Fibroblast of mammary gland (primary cell): ENCODE data around the gene C1orf50.
"Not testable (repeated sequence)": the region's sequence is repeated elsewhere in the genome, so short reads cannot be mapped to it uniquely, and the experiment has no call there.

Experiments
- DNase-seq: peaks from one replicate; pipeline ENCODE4 v3.0.0-alpha.2; 2010; ENCODE audit warnings: low read depth
- H3K4me3 ChIP-seq: 2 replicates; pipeline ENCODE4 v1.5.1; 2011; ENCODE audit warnings: low read depth, mild to moderate bottlenecking, low read length, moderate library complexity; ENCODE audit not compliant: control insufficient read depth
- TF ChIP-seq, protein P1 (sequence below): conservative IDR thresholded peaks from 2 replicates; pipeline ENCODE4 v1.5.1; 2011; ENCODE audit warnings: low read depth, low read length, inconsistent platforms; ENCODE audit not compliant: control insufficient read depth, insufficient read depth

The C1orf50 gene

GRCh38 chr1:42745851-42746250 lies 21.2 kb upstream of the C1orf50 start:
- no peak overlapping the region for H3K4me3 ChIP-seq
- DNase-seq, result no peak
- TF ChIP-seq, protein P1, sequence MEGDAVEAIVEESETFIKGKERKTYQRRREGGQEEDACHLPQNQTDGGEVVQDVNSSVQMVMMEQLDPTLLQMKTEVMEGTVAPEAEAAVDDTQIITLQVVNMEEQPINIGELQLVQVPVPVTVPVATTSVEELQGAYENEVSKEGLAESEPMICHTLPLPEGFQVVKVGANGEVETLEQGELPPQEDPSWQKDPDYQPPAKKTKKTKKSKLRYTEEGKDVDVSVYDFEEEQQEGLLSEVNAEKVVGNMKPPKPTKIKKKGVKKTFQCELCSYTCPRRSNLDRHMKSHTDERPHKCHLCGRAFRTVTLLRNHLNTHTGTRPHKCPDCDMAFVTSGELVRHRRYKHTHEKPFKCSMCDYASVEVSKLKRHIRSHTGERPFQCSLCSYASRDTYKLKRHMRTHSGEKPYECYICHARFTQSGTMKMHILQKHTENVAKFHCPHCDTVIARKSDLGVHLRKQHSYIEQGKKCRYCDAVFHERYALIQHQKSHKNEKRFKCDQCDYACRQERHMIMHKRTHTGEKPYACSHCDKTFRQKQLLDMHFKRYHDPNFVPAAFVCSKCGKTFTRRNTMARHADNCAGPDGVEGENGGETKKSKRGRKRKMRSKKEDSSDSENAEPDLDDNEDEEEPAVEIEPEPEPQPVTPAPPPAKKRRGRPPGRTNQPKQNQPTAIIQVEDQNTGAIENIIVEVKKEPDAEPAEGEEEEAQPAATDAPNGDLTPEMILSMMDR, result no peak

DNA sequence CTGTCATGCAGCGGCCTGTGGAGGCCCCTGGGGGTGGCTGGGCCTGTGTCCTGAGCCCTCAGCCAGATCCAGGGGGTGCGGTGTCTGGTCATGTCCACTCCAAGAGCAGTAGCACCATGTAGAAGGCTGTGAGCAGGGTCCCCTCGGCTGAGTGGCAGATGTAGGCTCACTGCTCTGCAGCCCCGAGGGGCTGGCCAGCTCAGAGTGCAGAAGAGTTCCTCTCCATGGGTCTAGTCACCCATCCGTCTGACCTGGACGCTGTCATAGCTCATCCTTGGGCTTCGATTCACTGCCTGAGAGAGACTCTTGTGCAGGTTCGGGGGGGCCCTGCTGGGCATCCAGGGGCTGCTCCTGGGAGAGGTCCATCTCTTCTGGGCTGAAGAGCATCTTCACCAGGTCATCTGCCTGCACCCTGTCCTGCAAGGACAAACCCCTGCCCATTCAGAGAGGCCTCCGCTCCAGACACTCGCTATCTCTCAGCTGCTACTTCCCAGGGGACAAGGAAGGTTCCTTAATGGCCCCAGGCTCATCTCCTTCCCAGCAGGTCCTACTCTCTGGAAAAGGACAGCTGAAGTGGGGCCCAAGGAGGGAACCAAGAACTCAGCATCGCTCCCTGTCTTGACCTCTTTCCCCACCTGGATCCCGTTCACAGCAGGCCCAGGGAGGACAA lies 20.5 kb upstream of the C1orf50 start:
- no peak for DNase-seq
- H3K4me3 ChIP-seq, result no peak overlapping the region
- TF ChIP-seq, protein P1, result no peak

DNA sequence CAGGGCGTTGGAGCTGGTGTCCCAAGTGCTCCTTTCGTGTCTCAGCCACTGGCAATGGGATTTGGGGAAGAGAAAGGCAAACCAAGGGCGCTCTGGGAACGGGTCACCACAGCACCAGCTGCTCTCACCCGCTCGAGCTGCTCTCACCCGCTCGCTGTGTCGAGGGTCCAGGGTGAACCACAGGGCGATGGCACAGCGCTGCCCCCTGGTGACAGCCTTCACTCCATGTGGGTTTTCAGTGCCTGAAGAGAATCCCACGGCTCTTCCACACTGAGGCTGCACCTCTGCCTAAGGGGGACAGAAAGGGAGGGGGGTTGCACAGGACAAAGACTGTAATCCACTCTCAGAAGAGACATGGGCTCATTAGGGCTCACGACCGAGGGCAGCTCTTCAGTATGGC lies 19.9 kb upstream of the C1orf50 start:
- no peak overlapping the region for H3K4me3 ChIP-seq
- peak; percentile 24 for DNase-seq
- TF ChIP-seq, protein P1, result peak; percentile 55

DNA sequence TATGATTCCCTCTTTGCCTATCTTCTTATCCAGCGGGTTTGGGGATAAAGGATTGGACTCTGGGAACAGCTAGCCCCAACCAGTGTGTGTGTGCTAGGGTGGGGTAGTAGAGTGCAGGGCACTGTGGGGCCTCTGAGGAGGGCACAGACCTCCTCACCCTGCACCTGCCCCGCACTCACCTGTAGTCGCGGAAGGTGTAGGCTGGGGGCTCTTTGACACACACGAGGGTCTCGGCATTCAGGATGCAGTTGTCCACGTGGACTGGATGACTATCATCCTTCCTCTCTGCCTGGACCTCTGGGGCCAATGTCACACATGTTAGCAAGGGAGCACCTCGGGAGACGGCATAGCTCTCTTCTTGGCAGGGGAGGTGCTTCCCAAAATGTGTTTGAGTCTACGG lies 19.0 kb upstream of the C1orf50 start:
- H3K4me3 ChIP-seq, result no peak overlapping the region
- TF ChIP-seq, protein P1, result no peak
- no peak for DNase-seq

DNA sequence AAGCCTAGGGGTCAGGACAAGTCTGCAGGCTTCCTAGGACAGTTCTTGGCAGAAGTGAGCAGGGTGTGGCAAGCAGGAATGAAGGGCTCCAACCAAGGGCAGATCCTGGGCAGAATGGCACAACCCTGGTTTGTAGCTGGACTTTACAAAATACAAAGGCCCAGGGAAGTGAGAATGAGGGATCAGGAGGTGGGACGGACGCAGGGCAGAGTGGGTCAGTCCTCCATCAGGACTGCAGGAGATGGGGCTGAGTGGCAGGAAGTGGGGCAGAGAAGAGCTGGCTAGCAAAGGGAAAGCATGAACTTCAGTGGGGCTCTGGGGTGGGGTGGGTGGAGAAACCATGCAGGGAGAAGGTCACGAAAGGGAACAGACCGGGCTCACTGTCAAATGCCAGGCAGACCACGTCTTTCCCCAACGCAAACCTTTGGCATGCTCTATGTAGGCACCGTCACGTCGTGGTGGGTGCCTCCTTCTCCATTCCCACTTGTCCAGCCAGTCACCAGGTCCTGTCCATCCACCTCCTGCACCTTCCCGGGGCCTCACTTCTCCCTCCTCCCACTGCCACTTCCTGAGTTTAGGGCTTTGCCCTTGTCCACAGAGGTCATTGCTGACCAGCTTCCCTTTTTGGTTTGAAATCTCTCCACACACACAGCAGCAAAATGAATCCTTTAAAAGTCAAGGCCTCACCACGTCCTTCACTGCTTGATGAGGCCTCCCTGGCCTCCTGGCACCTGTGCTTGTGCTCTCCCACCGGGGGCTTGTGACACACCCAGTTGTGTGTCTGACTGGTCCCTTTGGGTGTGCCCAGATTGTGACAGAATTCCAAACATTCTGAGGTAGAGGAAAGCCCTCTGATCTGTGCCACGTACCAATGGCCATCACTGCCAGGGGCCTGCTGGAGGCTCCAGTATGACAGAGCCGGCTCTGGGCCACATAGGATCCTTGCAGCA lies 18.3 kb upstream of the C1orf50 start:
- no peak overlapping the region for H3K4me3 ChIP-seq
- no peak for DNase-seq
- TF ChIP-seq, protein P1, result no peak

GRCh38 chr1:42750041-42750440 lies 17.0 kb upstream of the C1orf50 start:
- H3K4me3 ChIP-seq, result no peak overlapping the region
- TF ChIP-seq, protein P1, result no peak
- DNase-seq, result no peak

DNA sequence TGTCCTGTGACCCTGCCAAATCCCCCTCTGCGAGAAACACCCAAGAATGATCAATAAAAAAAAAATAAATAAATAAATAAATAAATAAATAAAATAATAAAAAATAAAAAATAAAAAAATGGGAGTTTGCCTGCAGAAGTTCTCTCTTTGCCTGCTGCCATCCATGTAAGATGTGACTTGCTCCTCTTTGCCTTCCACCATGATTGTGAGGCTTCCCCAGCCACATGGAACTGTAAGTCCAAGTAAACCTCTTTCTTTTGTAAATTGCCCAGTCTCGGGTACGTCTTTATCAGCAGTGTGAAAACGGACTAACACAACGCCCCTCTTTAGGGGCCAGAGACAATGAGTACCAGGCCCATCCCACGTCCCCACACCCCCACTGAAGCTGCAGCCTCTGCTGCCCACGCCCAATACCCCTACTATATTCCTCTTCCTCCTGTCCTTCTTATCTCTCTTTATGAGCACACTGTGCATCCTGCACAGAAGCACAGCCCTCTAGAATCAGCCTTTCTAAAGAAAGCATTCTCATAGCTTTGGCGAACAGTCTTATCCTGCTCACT lies 15.5 kb upstream of the C1orf50 start:
- not testable (repeated sequence) for H3K4me3 ChIP-seq, DNase-seq
